A673 (cell line): Measurements from ENCODE around the gene SYT11. TPM values are rescaled to one million over a fixed set of nuclear protein-coding genes. Genes with fewer than 3 reads are reported as not detected.

Experiments used
- BruUV-seq: library from RNA; stranded (reverse); fragments of 400-500 nt; replicated peaks from 2 replicates; lab custom pipeline; 2021; lab: Mats Ljungman, UMichigan
- CTCF ChIA-PET: fragments of 300-600 bp; sonication (Branson Sonifier 250); formaldehyde crosslinking; loops from one replicate; lab custom pipeline; 2022; ENCODE audit warnings: antibody characterized with exemption; lab: Charles Lee
- POLR2A ChIA-PET: fragments of 300-600 bp; sonication (Branson Sonifier 250); formaldehyde crosslinking; loops from one replicate; lab custom pipeline; 2022; ENCODE audit warnings: antibody characterized with exemption; ENCODE audit not compliant: low non-redundant PET; lab: Charles Lee
- DNase-seq: peaks from one replicate; pipeline ENCODE4 v3.0.0-alpha.2; 2015; ENCODE audit warnings: low spot score
- H3K27ac ChIP-seq: fragments of 200-600 bp; sonication (generic); 2 replicates; pipeline ENCODE4 v1.5.1; 2016; ENCODE audit warnings: mixed run types, low read depth, mild to moderate bottlenecking, mixed read lengths, antibody characterized with exemption, low read length; ENCODE audit not compliant: poor library complexity, severe bottlenecking
- H3K27me3 ChIP-seq: fragments of 200-600 bp; sonication (generic); replicated peaks from 2 replicates; pipeline ENCODE4 v1.6.1; 2017; ENCODE audit warnings: mixed run types, low read depth, mild to moderate bottlenecking, mixed read lengths, antibody characterized with exemption, low read length; ENCODE audit not compliant: insufficient read depth, poor library complexity
- H3K36me3 ChIP-seq: fragments of 200-600 bp; sonication (generic); 2 replicates; pipeline ENCODE4 v1.6.1; 2016; ENCODE audit warnings: mixed run types, mild to moderate bottlenecking, mixed read lengths, antibody characterized with exemption, low read length; ENCODE audit not compliant: insufficient read depth, poor library complexity, severe bottlenecking
- H3K4me1 ChIP-seq: fragments of 200-600 bp; sonication (generic); 2 replicates; pipeline ENCODE4 v1.6.1; 2017; ENCODE audit warnings: mixed run types, mild to moderate bottlenecking, mixed read lengths, antibody characterized with exemption, low read length; ENCODE audit not compliant: insufficient read depth, poor library complexity, severe bottlenecking
- H3K4me3 ChIP-seq: fragments of 200-600 bp; sonication (generic); 2 replicates; pipeline ENCODE4 v1.5.1; 2016; ENCODE audit warnings: low read depth, mixed run types, mild to moderate bottlenecking, mixed read lengths, low read length; ENCODE audit not compliant: poor library complexity, severe bottlenecking
- H3K9me3 ChIP-seq: fragments of 200-600 bp; sonication (generic); 2 replicates; pipeline ENCODE4 v1.6.1; 2016; ENCODE audit warnings: mixed run types, low read depth, mild to moderate bottlenecking, mixed read lengths, antibody characterized with exemption, low read length; ENCODE audit not compliant: poor library complexity, severe bottlenecking
- EZH2 ChIP-seq: fragments of 200-600 bp; sonication (generic); IDR thresholded peaks from 2 replicates; pipeline ENCODE4 v1.6.1; 2017; ENCODE audit warnings: borderline replicate concordance, low read depth, mild to moderate bottlenecking, mixed read lengths, antibody characterized with exemption, low read length; ENCODE audit not compliant: poor library complexity, severe bottlenecking
- intact Hi-C: fragments of 100-400 bp; cut with micrococcal nuclease; formaldehyde crosslinking; loops from one replicate; pipeline ENCODE4 v1.10.0; 2022; ENCODE audit not compliant: unreplicated experiment
- total RNA-seq: library from RNA; stranded (reverse); gene quantifications from 2 replicates; pipeline ENCODE4 v1.2.3, GENCODE V29; 2021
- TF ChIP-seq, protein P1 (sequence below): fragments of 300-800, 200-600 bp; sonication (generic); conservative IDR thresholded peaks from 2 replicates; pipeline ENCODE4 v1.5.1; 2017; ENCODE audit warnings: low read depth, mild to moderate bottlenecking, antibody characterized with exemption, low read length, moderate library complexity, mixed read lengths

Gene SYT11
- total RNA-seq, 1 experiment from 2014 or later, result 10.2 TPM

DNA sequence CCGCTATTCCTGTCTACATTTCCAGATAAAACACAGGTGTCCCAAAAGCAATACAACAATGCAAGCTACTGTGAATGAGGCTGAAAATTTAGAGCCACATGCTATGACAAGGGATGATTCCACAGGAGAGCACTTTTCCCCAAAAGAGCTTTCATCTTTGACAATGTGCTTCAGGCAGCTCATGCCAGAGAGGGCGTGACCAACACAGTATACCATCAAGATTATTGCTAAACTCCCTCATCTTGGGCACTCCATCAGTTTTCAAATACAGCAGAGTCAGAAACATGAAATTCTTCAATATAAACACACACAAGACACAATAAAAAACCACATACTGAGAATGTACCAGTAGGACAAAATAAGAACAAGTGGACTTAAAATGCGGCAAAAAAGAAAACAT lies 9.0 kb upstream of the SYT11 start:
- H3K4me3 ChIP-seq, result no peak overlapping the region
- H3K36me3 ChIP-seq, result peaks cover 46% of the 10 kb centered on the region
- no peak overlapping the region for H3K27ac ChIP-seq
- H3K4me1 ChIP-seq, result no peaks in the 10 kb centered on the region
- no TSS peak for BruUV-seq
- intact Hi-C loops, result no loop called here
- no peak for DNase-seq
- ChIA-PET CTCF (no interaction called here), POLR2A (no interaction called here)
- no peaks in the 10 kb centered on the region for H3K27me3 ChIP-seq
- TF ChIP-seq, protein P1, sequence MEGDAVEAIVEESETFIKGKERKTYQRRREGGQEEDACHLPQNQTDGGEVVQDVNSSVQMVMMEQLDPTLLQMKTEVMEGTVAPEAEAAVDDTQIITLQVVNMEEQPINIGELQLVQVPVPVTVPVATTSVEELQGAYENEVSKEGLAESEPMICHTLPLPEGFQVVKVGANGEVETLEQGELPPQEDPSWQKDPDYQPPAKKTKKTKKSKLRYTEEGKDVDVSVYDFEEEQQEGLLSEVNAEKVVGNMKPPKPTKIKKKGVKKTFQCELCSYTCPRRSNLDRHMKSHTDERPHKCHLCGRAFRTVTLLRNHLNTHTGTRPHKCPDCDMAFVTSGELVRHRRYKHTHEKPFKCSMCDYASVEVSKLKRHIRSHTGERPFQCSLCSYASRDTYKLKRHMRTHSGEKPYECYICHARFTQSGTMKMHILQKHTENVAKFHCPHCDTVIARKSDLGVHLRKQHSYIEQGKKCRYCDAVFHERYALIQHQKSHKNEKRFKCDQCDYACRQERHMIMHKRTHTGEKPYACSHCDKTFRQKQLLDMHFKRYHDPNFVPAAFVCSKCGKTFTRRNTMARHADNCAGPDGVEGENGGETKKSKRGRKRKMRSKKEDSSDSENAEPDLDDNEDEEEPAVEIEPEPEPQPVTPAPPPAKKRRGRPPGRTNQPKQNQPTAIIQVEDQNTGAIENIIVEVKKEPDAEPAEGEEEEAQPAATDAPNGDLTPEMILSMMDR, result no peak
- TF ChIP-seq EZH2, result no peak
- no peaks in the 10 kb centered on the region for H3K9me3 ChIP-seq

- Histone ChIP-seq H3K27ac (peak overlapping the region; percentile 77), H3K4me3 (peak overlapping the region; percentile 57), H3K9me3 (no peaks in the 10 kb centered on the region), H3K4me1 (peaks cover 11% of the 10 kb centered on the region), H3K36me3 (peaks cover 36% of the 10 kb centered on the region), H3K27me3 (no peaks in the 10 kb centered on the region)
- ChIA-PET CTCF (no interaction called here), POLR2A (interaction anchor here (0.5 to 0.7 kb wide), 2 partner anchors 10 to 56 kb away, joined by 4 to 5 read pairs; no protein-coding TSS in a partner anchor)
- TF ChIP-seq, protein P1, result no peak
- TF ChIP-seq EZH2, result no peak
- intact Hi-C loops, result no loop called here
- BruUV-seq, result TSS peak; percentile 81
- DNase-seq, result no peak
Observed at GRCh38 chr1:155856257-155856974, 3.0 kb upstream of the SYT11 start.

- no peaks in the 10 kb centered on the region for H3K9me3 ChIP-seq
- TF ChIP-seq, protein P1, result no peak
- peaks cover 11% of the 10 kb centered on the region for H3K4me1 ChIP-seq
- POLR2A ChIA-PET, result interaction anchor here (0.5 kb wide), 1 partner anchor 11 kb away, joined by 5 read pairs; no protein-coding TSS in a partner anchor
- no peaks in the 10 kb centered on the region for H3K27me3 ChIP-seq
- peak within 1 kb of the TSS; percentile 57 for H3K4me3 ChIP-seq
- DNase-seq, result peak; percentile 97
- CTCF ChIA-PET, result interaction anchor here (0.6 kb wide), 1 partner anchor 529 kb away, joined by 4 read pairs; no protein-coding TSS in a partner anchor
- peaks cover 29% of the 10 kb centered on the region for H3K36me3 ChIP-seq
- H3K27ac ChIP-seq, result peak within 1 kb of the TSS; percentile 77
- no TSS peak for BruUV-seq
- intact Hi-C loops, result no loop called here
Observed at GRCh38 chr1:155856975-155857930, 2.1 kb upstream of the SYT11 start, which contains the start of gene GON4L. Gene GON4L, minus strand, starts transcription at chr1:155857214. Its CDS starts 3,434 bp downstream, at chr1:155853780.
